Measurements from ENCODE around the gene ACLY. TPM values are rescaled to one million over a fixed set of nuclear protein-coding genes. Genes with fewer than 3 reads are reported as not detected.
A peak's percentile ranks its signal among the peaks of the same experiment; 100 is the strongest.

Gene ACLY
- total and polyA plus RNA-seq, 2 experiments from 2014 or later: 119 to 439 TPM

GRCh38 chr17:41895617-41896016 is 23.1 kb downstream of the ACLY start (continued):
- TF ChIP-seq ZNF462 (CRISPR knock-in tag; IDR thresholded peaks at IDR 0.05) (no peak), REST (IDR thresholded peaks at IDR 0.05; ENCODE audit: unreplicated experiment) (no peak)

- Histone ChIP-seq H3K9me2 (ENCODE audit: insufficient read depth) (no peaks in the 10 kb centered on the region), H3K4me1 (ENCODE audit: insufficient read depth) (no peaks in the 10 kb centered on the region), H3K27me3 (ENCODE audit: insufficient read depth) (no peaks in the 10 kb centered on the region), H3K4me3 (no peak overlapping the region), H3K79me2 (replicated peaks; ENCODE audit: insufficient read depth) (peaks cover 28% of the 10 kb centered on the region), H2AFZ (no peak overlapping the region), H4K20me1 (replicated peaks; ENCODE audit: insufficient read depth) (peaks cover 59% of the 10 kb centered on the region), H3K4me2 (no peak overlapping the region), H3K36me3 (ENCODE audit: insufficient read depth) (peaks cover 85% of the 10 kb centered on the region), H3K27ac (ENCODE audit: low read depth) (peak overlapping the region; percentile 76; the same call in 1 of the 2 replicates), H3F3A (replicated peaks; ENCODE audit: low read depth) (peaks cover 43% of the 10 kb centered on the region)
- peaks cover 2% of the 10 kb centered on the region for H3K27me3 Mint-ChIP-seq (ENCODE audit: insufficient read depth, low read depth, poor library complexity)
- ATAC-seq (no peak), DNase-seq (ENCODE audit: low spot score) (no peak)
- no peak overlapping the region for H3K4me3 Mint-ChIP-seq
- no peaks in the 10 kb centered on the region for H3K4me1 Mint-ChIP-seq
- H3K9me3 Mint-ChIP-seq: no peaks in the 10 kb centered on the region
- H3K36me3 Mint-ChIP-seq (ENCODE audit: low read depth): peaks cover 91% of the 10 kb centered on the region
- H3K27ac Mint-ChIP-seq: no peak overlapping the region
- TF ChIP-seq ZNF462 (CRISPR knock-in tag; IDR thresholded peaks at IDR 0.05): no peak
Observed at GRCh38 chr17:41894791-41895331, 23.9 kb downstream of the ACLY start.

All from GM23338 (cell line).